LNCaP clone FGC (cell line): ENCODE measurements around the gene RDH14.

Experiments used
- DNase-seq: peaks from one replicate; pipeline ENCODE4 v3.0.0-alpha.2; 2011; ENCODE audit warnings: low read depth
- H3K4me3 ChIP-seq: 2 replicates; pipeline ENCODE4 v1.5.1; 2011; ENCODE audit warnings: mild to moderate bottlenecking, low read depth, low read length, control low read depth
- TF ChIP-seq, protein P1 (sequence below): IDR thresholded peaks from 2 replicates; pipeline ENCODE4 v1.5.1; 2012; ENCODE audit warnings: mild to moderate bottlenecking; ENCODE audit not compliant: control insufficient read depth, insufficient read depth; ENCODE audit errors: extremely low read depth

Gene RDH14

DNA sequence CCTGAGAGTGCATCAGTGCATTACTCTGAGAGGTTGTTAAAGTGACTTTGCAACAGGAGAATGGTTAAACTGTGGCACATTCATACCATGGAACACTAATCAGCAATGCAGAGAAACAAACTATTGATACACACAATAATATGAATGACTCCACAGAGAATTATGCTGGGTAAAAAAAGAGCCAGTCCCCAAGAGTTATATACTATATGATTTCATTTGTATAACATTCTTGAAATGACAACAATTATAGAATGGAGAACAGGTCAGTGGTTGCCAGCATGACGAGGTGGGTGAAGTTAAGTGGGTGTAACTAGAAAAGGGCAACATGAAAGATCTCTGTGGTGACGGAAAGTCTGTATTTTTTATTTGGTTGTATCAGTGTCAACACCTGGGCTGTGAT, 31.9 kb upstream of the RDH14 start:
- no peak for DNase-seq
- no peak overlapping the region for H3K4me3 ChIP-seq
- TF ChIP-seq, protein P1, sequence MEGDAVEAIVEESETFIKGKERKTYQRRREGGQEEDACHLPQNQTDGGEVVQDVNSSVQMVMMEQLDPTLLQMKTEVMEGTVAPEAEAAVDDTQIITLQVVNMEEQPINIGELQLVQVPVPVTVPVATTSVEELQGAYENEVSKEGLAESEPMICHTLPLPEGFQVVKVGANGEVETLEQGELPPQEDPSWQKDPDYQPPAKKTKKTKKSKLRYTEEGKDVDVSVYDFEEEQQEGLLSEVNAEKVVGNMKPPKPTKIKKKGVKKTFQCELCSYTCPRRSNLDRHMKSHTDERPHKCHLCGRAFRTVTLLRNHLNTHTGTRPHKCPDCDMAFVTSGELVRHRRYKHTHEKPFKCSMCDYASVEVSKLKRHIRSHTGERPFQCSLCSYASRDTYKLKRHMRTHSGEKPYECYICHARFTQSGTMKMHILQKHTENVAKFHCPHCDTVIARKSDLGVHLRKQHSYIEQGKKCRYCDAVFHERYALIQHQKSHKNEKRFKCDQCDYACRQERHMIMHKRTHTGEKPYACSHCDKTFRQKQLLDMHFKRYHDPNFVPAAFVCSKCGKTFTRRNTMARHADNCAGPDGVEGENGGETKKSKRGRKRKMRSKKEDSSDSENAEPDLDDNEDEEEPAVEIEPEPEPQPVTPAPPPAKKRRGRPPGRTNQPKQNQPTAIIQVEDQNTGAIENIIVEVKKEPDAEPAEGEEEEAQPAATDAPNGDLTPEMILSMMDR, result no peak

DNA sequence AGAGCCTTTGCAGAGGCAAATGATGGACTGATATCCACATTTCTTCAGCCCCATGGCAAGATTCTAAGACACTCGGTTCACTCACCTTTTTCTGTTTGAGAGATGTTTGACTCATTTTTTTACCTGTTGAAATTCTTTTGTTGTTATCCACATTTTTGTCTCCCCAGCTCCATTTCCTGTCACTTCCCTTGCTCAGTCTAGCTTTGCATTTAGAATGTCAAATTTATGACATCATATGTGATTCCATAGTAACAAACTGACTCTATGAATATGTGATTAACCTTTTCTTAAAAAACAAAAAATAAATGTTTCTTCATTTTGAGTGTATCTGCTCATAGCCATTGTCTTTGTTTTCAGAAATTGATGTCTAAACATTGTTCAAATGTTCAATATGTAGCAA, 28.9 kb upstream of the RDH14 start, which contains the start of gene NT5C1B:
Gene NT5C1B, minus strand, starts transcription at position 216 of the 400 bp plus-strand sequence. Its CDS starts 101 bp downstream, at position 115.
- no peak for DNase-seq
- TF ChIP-seq, protein P1, result no peak
- no peak within 1 kb of the TSS for H3K4me3 ChIP-seq

DNA sequence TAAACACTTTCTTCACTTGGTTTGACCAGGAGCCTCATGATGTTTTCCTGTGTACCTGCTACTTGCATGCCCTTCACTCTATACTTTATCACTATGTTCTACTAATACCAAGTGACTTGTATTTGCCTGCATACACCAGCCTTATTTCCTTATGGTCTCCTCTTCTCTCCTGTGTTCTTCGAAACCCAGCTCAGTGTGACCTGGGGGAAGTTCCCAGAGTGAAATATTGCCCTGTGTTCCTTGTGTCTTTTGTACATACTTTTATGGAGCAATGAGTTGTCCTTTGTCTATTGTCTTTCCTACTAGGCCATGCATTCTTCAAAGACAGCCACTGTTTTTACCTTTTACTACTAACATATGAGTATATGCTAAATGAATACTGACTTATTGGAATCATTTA, 28.3 kb upstream of the RDH14 start:
- DNase-seq, result no peak
- no peak overlapping the region for H3K4me3 ChIP-seq
- TF ChIP-seq, protein P1, result no peak

DNA sequence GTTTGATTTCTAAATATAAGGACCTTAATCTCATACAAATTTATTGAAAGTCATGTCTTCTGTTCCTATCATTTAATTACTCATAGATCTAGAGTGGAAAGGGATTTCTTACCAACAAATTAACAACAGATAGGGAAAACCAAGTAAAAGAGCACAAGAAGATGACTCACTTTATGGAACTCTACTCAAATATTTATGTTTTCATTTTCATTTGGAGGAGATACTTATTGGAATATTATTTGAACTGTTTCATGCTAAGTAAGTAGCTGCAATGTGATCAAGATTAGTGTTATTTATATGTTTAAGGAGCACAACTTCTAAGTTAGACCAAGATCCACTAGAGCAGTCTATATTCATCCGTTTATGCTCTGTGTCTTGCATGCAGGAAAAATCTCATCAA, 27.6 kb upstream of the RDH14 start:
- DNase-seq, result no peak
- TF ChIP-seq, protein P1, result no peak
- H3K4me3 ChIP-seq, result no peak overlapping the region

DNA sequence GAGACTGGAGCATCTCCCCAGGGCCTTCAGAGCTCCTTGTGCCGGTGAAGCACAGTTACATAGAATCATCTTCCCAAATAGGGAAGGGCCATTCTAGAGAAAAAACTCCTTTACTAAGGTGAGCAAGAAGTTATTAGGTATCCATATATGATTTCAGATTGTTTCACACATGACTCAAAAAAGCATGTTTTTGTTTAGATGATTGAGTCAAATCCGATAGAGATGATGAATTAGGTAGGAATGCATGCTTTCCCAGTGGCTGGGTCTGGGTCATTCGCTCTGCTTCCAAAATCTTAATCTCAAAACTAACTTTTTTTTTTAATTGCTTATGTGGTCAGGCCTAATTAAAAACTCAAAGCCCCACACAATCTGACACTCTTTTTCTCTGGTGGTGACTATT, 25.1 kb upstream of the RDH14 start:
- TF ChIP-seq, protein P1, result no peak
- no peak for DNase-seq

DNA sequence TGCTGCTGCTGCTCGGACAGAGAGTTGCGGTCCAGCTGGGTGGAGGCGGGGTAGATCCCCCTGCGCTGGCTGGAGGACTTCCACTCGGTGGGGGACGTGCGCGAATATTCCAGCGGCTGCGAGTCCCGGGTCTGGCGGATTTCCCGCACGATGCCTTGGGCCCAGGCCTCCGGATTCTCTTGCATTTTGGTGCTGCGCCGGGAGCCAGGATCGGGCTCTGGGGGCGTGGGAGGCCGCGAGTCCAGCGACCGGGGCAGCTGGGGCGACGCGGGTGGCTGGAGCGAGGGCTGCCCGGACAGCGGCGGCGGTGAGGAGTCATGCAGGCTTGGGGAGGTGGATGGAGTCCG, 24.1 kb upstream of the RDH14 start:
- TF ChIP-seq, protein P1, result no peak
- H3K4me3 ChIP-seq, result no peak overlapping the region
- DNase-seq, result no peak

More for the DNA sequence above, 25.1 kb upstream of the RDH14 start:
- H3K4me3 ChIP-seq, result no peak overlapping the region

DNA sequence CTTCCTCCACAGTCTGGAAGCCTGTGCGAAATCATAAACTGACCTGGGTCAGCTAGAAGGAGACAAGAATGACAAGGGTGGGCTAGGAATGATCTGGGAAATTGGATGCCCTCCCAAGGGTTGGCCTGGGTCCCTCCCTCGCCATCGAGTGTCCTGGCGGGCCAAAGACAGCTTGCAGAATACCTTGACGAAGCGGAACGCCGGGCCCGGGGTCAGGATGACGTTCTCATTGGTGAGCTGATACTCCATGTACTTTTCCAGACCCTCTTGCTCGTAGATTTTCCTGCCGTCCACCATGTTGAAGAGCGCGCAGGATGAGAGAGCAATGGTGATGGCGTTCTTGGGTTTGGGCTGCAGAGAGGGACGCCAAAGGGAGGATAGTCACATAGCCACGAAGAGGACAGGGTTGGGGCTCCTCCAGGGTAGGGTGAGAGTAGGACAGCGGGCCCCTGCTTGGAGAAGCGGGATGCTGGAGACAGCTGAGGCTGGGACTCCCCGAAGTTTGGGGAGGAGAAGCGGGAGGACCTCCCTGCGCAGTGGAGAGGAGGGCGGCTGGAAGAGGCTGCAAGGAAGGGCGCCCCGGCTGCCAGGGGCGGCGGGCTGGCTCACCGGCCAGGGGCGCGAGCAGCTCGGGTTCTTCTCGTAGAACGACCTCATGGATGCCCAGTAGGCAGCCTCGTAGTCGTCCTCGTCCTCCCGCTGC, 23.6 kb upstream of the RDH14 start:
- DNase-seq, result no peak
- TF ChIP-seq, protein P1, result no peak
- no peak overlapping the region for H3K4me3 ChIP-seq
